ENCODE data around the gene CYB561D1.
A peak's percentile ranks its signal among the peaks of the same experiment; 100 is the strongest.

The CYB561D1 gene

DNA sequence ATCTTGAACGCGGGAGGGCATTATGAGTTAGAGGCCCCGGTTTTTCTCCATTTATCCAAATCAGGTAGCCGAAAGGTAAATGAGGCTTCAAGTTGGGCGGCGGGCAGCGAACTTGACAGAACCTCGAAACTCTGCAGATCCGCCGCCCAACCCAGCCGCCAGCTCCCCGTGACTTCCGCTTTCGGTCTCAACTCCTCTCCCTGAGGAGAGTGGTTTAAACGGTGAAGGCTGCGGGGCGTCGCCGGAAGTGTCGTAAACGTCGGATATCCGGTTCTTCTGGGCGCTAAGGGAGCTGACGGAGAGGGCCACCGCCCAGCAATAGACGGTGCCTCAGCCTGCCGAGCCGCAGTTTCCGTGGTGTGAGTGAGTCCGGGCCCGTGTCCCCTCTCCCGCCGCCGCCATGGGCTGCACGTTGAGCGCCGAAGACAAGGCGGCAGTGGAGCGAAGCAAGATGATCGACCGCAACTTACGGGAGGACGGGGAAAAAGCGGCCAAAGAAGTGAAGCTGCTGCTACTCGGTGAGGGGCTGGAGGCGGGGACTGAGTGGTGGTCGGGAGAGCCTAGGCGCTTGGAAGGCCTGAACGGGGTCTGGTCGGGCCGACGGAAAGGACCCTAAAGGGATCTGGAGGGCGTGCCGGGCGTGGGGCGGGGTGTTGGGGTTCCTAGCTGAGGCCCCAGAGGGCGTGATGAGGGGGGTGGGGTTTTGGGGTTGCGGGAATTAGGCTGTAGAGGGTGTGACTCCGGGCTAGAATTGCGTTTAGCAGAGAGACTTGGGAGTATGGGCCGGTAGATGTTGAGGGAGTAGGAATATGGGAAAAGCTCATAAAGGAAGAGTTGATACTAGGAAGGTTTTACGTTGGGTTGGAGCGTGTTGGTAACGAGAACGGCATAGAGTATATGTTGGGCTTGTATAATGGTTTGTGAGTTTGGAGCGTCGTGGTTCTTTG is 54.7 kb downstream of the CYB561D1 start, which contains the start of gene GNAI3:
TSS of gene GNAI3 (plus strand) at position 295 of the 947 bp plus-strand sequence. CDS start at position 401, 106 bp downstream.
- DNase-seq (ENCODE audit: low spot score) = peak; percentile 92

Measured in SK-N-DZ (cell line).